HK-2 (cell line): Measurements from ENCODE around the gene CCR5.

Experiments
- DNase-seq: peaks from one replicate; pipeline ENCODE4 v3.0.0-alpha.2; 2018; ENCODE audit not compliant: unreplicated experiment

CCR5 gene

DNA sequence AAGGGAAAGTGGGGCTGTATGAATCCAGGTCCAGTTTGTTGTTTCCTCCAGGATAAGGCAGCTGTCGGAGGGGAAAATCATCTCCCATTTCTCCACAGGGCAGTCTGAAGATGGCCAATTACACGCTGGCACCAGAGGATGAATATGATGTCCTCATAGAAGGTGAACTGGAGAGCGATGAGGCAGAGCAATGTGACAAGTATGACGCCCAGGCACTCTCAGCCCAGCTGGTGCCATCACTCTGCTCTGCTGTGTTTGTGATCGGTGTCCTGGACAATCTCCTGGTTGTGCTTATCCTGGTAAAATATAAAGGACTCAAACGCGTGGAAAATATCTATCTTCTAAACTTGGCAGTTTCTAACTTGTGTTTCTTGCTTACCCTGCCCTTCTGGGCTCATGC, 37.2 kb downstream of the CCR5 start:
- DNase-seq, result no peak

GRCh38 chr3:46408853-46409252, 38.1 kb downstream of the CCR5 start:
- no peak for DNase-seq

- no peak for DNase-seq
Observed at GRCh38 chr3:46409739-46410489, 39.2 kb downstream of the CCR5 start.

DNA sequence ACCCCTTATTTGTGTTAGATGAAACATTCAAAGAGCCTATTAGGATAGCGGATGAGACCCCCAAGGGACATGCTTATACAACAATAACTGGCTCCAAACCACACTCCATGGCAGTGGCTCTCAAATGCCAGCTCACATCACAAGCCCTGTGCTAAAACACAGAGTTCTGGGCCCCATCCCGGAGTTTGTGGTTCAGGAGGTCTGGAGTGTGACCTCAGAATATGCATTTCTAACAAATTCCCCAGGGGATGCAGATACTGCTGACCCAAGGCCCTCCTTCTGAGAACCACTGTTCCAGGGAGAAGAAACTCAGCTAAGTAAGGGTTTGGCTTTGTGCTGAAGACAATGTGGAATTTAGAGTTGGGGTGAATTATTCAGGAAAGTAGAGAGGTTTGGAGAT, 39.9 kb downstream of the CCR5 start:
- DNase-seq, result no peak

GRCh38 chr3:46411271-46411670, 40.5 kb downstream of the CCR5 start:
- no peak for DNase-seq

DNA sequence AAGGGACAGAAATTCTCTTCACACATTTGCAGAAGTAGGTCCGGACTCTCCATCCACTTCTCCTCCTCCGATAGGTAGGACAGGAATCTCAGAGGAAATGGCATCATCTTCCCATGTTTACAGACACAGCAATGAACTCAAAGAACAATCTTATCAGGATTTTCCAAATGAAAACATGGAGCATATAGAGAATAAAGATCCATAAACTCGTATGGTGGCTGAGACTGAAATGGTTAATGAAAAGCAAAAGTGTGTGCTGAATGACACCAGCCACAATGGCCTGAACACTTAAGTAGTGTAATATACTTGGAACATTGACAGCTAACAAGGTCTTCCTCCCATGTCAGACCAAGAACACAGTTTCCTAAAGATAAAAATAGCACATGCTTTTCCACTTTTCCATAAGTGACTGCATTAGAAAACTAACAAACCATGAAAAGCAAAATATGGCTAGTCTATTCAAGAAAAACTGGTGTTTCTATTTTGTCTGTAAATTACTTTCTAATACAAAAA, 42.1 kb downstream of the CCR5 start:
- no peak for DNase-seq

GRCh38 chr3:46413951-46414350, 43.2 kb downstream of the CCR5 start:
- no peak for DNase-seq

DNA sequence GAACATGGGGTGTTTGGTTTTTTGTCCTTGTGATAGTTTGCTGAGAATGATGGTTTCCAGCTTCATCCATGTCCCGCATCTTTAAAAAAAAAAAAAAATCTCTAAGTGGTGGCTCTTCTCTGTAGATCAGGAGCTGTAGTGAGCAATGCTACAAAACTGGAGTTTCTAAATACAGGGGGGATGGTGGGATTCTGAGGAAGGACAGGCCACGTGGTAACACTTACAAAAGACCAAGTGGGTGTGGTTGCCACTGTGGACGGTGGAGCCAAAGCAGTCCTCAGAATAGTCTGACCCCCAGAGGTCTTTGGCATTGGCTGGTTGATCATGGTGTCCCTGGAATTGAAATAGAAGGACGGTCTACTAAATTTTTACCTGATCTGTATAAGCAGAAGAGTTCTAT, 44.0 kb downstream of the CCR5 start:
- no peak for DNase-seq

- no peak for DNase-seq
Observed at GRCh38 chr3:46416125-46416810, 45.5 kb downstream of the CCR5 start.

GRCh38 chr3:46416811-46417510, 46.2 kb downstream of the CCR5 start:
- DNase-seq, result no peak

- DNase-seq, result no peak
Observed at GRCh38 chr3:46417841-46418611, 47.3 kb downstream of the CCR5 start.

GRCh38 chr3:46419816-46420215, 49.1 kb downstream of the CCR5 start:
- no peak for DNase-seq

DNA sequence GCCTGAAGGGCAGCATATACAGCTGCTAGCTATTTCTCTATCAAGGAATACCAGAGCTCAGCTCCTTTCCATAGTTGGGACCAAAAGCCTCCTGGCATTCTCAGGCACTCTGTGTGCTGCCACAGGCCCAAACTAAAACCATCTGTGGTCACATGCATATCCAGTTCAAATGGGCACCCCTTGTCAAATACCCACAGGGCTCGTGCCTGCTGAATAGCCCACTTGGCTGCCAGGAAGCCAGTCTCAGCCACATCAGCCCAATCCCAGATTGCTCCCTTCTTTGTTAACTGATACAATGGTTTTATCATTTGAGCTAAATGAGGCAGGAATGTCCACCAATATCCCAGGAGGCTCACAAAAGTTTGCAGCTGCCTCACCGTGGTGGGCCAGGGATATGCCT, 50.2 kb downstream of the CCR5 start:
- no peak for DNase-seq

DNA sequence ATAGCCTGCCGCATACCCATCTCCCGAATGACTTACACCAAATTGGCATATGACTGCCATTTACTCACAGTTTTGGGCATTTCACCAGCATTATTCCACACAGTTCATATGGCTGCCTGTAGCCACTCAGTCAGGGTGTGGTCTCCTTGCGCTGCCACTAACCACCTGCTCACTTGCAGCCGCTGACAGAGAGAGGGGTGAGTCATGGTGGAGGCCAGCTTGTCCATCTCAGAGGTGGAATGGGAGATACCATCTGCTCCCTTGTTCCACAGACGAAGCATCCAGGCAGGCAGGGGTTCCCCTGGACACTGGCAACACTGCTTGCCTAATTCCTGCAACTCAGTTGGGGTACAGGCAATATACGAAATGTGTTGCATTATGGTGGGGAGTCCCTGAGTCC, 51.9 kb downstream of the CCR5 start:
- DNase-seq, result no peak

GRCh38 chr3:46423588-46423987, 52.8 kb downstream of the CCR5 start:
- DNase-seq, result peak; percentile 7
